DLD1 (cell line): ENCODE measurements around the gene DNMT3L.
"Not testable (repeated sequence)": the region's sequence is repeated elsewhere in the genome, so short reads cannot be mapped to it uniquely, and the experiment has no call there.

Source experiments
- in situ Hi-C: cut with HindIII; loops from 2 replicates; pipeline ENCODE4 v1.10.0; 2017; ENCODE audit warnings: low sequenced_read_pairs

Gene DNMT3L

DNA sequence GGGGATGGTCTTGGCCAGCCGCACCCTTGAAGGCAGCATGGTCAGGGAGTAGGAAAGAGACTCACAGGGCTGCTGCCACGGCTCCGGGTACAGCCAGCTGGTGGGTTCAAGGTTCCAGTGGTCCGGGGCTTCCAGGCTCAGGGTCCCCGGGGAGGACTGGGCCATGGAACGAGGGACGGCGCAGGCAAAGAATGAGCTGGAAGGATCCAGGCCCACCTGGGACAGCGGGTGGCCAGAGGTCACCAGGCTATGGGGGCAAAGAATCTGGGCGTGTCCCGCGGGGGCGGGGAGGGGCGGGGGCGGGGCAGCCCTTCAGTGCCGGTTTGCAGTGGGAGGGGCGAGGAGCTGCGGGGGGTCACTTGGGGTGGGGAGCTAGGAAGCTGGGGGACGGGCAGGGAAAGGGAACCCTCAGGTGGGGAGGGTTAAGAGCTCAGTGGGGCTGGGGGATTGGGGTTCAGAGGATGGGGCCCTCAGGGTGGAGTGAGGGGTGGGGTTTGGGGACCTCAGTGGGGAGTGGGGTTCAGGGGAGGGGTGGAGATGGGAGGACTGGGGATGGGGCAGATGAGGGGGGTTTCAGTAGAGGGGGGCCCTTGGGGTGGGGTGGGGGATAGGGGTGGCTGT, at the start of gene DNMT3L:
Gene DNMT3L, minus strand, starts transcription at position 223 of the 621 bp plus-strand sequence. CDS start 638 bp downstream, outside the sequence.
- in situ Hi-C loops = no loop called here

DNA sequence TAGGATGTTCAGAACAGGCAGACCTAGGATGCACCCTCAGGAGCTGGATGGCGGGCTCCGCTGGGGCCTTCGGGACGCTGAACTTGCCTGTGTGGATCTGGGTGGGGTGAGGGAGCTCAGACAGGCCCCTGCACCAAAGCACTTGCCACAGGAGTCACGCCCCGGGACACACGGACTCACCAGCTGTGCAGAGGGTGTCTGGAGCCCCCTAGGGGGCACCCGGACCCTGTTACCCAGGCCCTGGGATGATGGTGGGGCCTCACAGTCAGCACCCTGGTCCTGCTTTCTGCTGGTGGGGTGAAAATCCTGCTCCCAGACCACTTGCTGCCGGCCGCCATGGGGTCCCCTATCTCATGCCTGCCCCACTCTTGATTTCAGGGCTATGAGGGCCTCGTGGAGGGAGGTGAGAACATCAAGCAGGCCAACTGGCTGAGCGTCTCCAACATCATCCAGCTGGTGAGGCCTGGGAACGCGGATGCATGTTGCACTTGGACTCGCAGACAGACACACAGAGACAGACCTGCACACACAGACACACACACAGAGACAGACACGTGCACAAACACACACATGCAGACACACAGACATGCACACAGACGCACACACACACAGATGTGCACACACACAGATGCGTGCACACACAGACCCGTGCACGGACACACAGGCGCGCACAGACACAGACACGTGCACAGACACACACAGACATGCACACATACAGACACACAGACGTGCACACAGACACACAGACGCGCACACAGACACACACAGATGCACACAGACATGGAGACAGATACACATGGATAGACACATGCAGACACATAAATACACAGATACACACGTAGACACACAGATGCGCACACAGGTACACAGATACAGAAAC, 49.2 kb upstream of the DNMT3L start:
- in situ Hi-C loops = no loop called here

DNA sequence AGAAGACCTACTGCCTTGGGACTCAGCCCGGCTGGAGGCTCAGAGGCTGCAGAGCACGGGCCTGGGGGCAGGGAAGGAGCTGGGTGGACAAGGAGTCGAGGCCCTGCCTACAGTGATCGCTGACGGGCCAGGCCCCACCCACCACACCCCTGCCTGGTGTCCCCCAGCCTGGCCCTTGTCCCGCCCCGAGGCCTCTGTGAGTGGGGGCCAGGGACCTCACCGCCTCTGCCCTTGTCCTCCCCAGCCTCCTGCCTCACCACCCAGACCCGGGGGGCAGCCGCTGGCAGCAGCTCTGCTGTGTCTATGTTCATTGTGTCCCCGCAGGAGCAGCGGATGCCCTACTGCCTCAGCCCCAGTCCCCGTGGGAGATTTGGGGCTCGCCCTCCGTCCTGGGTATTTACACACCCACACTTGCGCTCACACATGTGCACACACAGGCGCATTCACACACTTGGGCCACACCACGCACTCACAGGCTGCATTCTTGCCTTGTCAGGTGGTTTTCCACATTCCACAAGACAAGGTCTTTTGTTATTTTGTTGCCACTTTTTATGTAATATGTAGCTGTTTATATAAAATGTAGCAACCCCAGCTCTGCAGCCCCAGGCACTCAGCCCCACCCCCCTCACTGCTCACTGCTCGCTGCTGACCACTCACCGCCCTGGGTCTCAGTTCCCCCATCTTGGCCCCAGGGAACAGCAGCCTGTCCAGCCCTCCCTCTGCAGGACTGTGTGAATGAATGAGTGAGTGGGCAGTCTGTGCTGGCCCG, 45.4 kb upstream of the DNMT3L start:
- in situ Hi-C loops = no loop called here

DNA sequence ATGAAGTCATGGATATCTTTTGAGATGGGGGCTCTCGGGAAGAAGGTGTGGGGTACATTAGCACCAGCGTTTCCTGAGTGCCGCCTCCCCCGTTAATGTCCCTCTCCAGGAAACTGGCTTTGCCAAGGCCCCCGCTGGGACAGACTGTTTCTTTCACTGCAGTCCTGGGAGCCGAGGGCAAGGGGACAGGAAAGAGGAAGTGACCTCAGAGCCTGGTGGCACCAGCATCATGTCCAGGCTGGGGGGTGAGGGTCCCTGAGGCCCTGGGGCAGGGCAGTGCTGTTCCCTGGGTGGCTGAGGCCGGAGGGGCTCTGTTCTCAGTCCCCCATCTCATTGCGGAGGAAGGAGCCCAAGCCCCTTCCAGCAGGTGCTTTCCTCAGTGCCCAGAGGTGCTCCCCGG, 44.0 kb upstream of the DNMT3L start:
- in situ Hi-C loops = no loop called here

DNA sequence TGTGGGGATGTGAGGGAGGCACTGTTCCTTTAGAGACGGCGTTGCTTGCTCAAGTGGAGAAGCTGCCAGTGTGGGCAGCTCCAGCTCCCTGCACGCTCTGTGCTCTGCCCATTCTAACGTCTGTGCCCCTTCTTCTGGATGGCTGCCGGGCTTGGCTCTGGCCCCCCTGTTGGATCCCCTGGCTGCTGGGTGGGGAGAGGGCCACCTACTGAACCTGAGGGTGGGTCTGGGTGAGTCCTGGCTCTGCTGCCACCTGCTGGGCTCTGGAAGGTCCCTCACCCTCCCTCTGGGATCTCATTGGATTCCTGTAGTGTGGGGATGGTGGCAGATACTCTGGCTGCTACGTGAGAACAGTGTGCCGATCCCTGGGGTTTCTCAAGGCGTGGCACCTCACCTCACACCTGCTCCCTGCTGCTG, 43.2 kb upstream of the DNMT3L start:
- in situ Hi-C loops = no loop called here

DNA sequence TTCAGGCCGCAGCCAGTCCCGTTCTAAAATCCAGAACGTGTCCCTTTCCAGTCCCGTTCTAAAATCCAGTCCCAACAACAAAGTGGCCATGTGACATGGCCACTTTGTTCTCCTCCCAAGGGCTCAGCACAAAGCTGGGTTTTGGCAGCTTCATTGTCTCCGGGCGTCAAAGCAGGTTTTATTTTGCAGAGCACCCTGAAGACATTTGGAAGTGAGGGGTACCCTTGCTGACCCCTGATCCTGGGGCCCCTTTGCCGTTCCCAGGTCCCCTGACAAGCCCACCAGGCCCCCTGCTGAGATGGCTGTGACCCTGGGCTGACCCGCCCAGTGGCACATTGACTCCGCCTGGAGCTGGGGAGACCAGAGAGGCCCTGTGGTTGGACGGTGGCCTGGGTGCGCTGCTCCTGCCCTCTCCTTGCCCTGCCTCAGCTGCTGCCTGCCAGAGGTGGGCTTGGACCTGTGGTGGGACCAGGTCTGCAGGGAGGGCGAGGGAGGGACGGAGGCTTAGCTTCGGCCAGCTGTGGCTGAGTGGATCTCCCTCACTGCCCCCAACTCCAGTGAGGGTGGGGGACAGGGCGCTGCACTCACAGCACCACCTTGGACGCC, 42.4 kb upstream of the DNMT3L start:
- in situ Hi-C loops = no loop called here

DNA sequence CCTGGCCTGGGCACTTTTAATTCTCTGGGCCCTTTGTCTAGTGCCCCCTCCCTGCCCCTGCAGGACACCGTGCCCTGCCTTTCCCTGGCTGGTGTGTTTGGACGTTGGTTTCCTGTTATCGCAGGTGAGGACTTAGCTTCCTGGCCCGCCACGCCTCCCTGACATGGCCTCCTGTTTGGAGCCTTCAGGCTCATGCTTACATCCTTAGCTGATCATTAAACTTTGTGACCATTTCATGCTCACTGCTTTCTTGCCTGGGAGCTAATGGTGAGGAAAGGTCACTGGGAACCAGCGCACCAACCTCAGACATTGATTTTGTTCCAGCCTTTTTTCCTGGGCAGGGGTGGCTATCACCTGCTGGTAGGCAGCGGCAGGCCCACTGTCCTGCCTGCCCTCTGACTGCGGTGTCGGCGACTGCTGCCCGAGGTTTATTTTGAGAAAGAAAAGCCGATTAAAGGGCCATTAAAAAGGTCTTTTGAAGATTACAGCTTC, 41.8 kb upstream of the DNMT3L start:
- in situ Hi-C loops = no loop called here

DNA sequence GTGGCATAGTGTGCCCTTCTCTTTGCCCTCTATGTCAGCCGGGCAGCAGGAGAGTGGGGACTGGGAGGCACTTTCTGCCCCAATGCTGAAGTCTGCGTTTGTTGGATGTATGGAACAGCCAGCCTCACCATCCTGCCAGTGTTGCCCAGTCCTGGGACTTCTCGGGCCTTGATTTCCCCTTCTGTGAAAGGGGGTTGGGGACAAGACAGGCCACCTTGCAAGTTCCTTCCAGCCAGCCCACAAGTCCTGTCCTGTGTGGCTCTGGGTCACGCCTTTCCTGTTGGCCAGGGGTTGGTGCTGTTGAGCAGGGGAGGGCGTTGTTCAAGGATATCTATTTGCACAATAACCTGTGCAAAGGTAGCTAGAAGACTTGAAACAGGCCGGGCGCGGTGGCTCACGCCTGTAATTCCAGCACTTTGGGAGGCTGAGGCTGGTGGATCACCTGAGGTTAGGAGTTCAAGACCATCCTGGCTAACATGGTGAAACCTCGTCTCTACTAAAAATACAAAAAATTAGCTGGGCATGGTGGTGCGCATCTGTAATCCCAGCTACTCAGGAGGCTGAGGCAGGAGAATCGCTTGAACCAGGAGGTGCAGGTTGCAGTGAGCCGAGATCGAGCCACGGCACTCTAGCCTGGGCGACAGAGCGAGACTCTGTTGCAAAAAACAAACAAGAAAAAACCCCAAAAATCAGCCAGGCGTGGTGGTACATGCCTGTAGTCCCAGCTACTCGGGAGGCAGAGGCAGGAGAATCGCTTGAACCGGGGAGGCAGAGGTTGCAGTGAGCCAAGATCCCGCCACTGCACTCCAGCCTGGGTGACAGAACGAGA, 41.1 kb upstream of the DNMT3L start:
- in situ Hi-C loops = not testable (repeated sequence)

DNA sequence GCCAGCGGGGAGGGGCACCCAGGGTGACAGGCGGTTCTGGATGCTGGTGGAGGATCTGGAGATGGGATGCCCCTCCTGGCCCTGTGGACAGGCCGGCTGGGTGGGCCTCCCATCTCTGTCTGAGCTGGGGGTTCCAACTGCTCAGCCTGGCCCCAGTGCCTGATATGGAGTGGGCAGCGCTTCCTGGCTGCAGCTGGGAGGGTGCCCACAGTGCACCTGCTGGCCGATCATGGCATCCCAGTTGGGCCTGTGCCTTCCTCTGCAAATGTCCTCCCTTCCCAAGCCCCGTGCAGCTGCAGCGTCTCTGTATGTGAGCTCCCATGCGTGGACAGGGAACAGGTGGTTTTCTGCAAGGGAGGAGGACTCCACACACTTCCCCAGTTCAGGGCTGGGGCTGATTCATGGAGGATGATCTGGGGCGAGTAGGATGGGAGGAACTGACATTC, 40.3 kb upstream of the DNMT3L start:
- in situ Hi-C loops = no loop called here

DNA sequence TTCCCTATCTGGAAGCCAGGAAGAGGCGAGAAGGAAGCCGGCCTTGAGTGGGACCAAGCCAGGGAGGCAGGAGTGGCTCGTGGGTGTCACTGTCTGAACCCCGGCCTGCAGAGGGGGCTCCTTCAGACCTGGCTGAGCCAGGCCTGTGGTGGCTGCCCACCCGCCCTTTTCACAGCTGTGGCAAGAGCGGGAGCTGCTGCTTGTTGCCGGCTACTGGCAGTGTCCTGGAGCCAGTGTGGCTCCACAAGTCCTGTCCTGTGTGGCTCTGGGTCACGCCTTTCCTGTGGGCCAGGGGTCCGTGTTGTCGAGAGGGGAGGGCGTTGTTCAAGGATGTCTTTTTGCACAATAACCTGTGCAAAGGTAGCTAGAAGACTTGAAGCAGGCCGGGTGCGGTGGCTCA, 39.4 kb upstream of the DNMT3L start:
- in situ Hi-C loops = no loop called here

DNA sequence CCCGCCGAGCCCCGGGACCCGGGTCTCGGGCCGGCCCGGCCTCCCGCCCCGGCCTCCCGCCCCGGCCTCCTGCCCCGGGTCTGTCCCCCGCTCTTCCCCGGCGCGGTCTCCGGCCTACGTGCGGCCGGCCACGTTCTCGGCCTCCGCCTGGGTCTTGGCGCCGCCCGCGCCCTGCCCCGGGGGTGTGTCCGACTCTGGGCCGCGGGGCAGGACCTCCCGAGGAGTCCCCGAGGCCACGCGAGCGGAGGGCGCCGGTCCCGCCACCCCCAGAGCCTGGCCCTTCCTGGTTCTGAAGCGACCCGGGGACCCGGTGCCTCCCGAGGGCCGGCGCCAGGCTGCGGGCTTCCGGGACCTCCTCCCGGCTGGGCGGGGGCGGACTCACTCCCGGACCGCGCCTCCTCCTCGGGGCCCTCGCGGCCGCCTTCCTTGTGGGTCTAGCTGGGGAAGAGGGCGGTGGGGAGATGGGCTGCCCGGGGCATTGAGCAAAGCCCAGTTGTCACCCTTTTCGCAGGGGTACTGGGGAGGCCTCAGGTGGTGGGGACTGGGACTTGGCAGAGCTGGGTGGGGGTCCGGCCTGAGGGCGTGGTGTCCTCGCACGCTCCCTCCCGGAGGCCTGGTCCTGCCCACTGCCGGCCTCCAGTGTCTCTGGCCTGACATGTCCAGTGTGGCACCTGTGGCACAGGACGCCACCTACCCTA, 38.7 kb upstream of the DNMT3L start:
- in situ Hi-C loops = no loop called here

DNA sequence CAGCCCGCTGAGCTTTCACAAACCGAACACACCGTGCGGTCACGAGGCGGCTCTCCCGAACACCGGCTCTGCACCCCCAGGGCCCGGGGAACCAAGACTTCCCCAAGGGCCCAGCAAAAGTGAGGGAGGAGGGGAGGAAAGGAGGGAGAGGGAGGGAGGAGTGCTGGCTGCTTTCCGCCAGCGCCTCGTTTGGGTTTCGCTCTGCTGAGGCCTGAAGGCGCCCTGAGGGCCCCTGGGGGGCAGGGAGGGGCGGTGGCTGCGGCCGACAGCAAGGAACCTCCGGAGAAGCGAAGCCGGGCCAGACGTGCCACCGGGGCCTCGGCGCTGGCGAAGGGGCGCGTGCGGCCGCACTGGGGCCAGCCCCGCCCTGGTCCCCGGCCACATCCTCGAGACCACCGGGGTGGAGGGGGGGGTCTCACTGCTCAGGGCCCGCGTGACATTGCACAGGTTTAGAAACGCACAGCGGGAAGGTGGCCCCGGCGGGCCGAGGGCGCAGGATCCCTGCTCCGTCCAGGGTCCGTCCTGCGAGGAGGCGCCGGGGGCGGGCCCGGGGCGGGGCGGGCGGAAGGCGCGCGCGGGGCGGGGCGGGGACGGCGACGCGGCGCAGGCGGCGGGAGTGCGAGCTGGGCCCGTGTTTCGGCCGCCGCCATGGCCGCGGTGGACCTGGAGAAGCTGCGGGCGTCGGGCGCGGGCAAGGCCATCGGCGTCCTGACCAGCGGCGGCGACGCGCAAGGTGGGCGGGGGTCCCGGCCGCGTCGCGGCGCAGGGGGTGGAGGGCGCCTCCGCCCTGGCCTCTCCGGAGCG, 38.0 kb upstream of the DNMT3L start, which contains the start of gene PFKL:
Gene PFKL, plus strand, starts transcription at position 596 of the 804 bp plus-strand sequence. Its CDS starts 53 bp downstream, at position 649.
- in situ Hi-C loops = no loop called here

DNA sequence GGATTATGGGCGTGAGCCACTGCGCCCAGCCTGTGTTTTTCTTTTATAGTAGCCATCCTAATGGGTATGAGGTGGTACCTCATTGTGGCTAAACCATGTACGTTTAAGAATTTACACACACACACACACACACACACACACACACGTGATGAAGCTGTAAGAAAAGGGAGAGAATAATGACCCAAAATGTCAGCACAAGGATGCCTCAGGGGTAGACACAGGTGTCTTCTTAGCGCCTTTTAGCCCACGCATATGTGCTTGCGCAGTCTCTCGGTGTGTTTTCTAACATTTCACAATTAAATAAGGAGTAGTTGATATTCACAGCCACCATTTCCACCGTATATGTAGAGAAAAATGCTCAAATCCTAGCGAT, 37.4 kb upstream of the DNMT3L start:
- in situ Hi-C loops = no loop called here

DNA sequence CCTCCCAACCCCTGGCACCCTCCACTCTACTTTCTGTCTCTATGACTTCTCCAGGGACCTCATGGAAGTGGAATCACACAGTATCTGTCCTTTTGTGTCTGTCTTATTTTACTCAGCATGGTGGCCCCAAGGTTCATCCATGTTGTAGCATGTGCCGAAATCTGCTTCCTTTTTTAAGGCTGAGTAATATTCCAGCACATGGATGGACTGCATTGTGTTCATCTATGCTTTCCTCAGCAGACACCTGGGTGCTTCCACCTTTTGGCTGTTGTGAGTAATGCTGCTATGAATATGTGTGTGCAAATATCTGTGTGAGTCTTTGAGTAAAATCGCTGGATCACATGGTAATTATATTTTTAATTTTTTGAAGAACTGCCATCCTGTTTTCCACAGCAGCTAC, 36.6 kb upstream of the DNMT3L start:
- in situ Hi-C loops = no loop called here

DNA sequence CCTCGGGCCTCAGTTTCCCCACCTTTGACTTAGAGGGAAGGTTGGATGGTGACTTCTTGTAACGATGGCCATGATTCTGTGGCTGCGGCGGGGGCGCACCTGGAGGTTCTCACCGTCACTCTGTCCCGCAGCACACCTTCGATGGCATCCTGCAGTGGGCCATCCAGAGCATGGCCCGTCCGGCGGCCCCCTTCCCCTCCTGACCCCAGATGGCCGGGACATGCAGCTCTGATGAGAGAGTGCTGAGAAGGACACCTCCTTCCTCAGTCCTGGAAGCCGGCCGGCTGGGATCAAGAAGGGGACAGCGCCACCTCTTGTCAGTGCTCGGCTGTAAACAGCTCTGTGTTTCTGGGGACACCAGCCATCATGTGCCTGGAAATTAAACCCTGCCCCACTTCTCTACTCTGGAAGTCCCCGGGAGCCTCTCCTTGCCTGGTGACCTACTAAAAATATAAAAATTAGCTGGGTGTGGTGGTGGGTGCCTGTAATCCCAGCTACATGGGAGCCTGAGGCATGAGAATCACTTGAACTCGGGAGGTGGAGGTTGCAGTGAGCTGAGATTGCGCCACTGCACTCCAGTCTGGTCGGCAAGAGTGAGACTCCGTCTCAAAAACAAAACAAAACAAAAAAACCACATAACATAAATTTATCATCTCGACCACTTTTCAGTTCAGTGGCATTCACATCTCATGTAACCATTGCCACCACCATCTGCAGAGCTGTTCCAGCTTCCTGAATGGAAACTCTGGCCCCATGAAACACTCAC, 36.0 kb upstream of the DNMT3L start:
- in situ Hi-C loops = no loop called here

DNA sequence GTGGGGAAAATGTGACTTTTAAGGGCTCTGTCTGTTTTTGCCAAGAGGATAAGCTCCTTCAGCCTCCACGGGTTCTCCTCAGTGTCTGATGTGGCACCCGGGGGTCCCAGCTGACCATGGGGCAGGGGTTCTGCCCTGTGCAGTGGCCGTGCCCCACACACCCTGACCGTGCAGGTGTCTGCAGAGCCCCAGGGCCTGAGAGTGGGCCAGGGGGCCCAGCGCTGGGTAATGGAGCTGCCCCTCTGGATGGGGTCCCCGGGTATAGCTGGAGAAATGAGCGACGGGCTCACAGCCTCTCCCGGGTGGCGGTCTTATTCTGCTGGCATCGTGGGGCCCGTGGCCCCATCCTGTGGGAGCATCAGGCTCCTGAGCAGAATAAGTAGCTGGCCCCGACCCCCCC, 35.2 kb upstream of the DNMT3L start:
- in situ Hi-C loops = no loop called here

DNA sequence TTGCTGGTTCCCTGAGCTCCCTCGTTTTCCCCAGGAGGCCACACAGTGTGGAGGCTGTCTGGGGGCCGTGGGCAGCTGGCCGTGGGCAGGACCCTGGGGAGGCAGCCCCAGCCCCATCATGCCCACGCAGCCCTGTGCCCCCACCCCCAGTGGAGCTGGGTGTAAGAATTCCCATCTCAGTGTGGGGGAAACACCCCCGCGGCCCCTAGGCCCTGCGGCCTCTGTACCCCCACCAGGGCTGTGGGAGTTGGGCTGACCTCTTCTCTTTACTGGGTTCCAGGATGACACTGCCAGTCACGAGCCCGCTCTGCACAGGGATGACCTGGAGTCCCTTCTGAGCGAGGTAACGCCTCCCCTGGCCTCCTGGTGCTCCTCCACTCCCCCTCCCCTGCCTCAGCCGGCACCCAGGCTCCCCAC, 34.4 kb upstream of the DNMT3L start:
- in situ Hi-C loops = no loop called here

DNA sequence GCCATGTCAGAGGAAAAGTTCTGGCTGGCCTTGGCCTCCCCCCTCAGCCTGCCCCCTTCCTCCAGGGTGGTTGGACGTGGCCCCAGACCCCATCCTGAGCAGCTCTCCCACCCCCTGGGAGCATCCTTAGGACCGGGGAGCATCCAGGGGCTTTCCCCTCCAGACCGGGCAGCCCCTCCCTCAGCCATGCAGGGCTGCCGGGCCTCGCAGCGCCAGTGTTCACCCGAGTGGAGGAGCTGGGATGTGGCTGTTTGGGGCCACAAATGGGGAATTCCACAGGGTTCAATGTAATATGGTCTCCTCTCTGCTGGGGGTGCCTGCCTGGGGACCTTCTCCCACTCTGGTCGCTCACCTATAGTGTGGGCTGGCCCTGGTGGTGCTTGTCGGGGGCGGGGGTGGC, 33.9 kb upstream of the DNMT3L start:
- in situ Hi-C loops = no loop called here
